K562 (cell line): ENCODE results near the gene DAPK1. TPM values are rescaled to one million over a fixed set of nuclear protein-coding genes. Genes with fewer than 3 reads are reported as not detected.

Source experiments
- EP300 ChIP-seq: IDR thresholded peaks from 2 replicates; pipeline ENCODE4 v1.6.1; 2012; ENCODE audit warnings: low read length, improper control_type of control experiment
- FIP1L1 ChIP-seq: fragments of 200-400 bp; formaldehyde crosslinking; IDR thresholded peaks from 2 replicates; pipeline ENCODE4 v1.6.1; 2018; ENCODE audit warnings: mild to moderate bottlenecking, low read depth, low read length; ENCODE audit not compliant: poor library complexity, severe bottlenecking
- L3MBTL2 ChIP-seq: fragments of 450-650 bp; IDR thresholded peaks from 2 replicates; pipeline ENCODE4 v1.6.1; 2016; ENCODE audit warnings: mild to moderate bottlenecking, moderate library complexity
- PBX2 ChIP-seq, 2 experiments: IDR thresholded peaks in 1 of 2; conservative IDR thresholded peaks in 1 of 2; 2 replicates each; pipeline ENCODE4 v1.6.1; 2016; ENCODE audit warnings: low read depth in 2 of 2, mild to moderate bottlenecking in 1 of 2, missing compliant biosample characterization in 1 of 2, missing genetic modification characterization in 1 of 2, moderate library complexity in 1 of 2
- SMARCA4 ChIP-seq: fragments of 450-650 bp; IDR thresholded peaks from 2 replicates; pipeline ENCODE4 v1.6.1; 2016
- SPI1 ChIP-seq: IDR thresholded peaks from 2 replicates; pipeline ENCODE4 v1.6.1; 2011; ENCODE audit warnings: low read depth, low read length, control low read depth, borderline replicate concordance
- ZBTB9 ChIP-seq: fragments of 450-650 bp; formaldehyde crosslinking; IDR thresholded peaks from 2 replicates; pipeline ENCODE4 v1.4.0; 2020; ENCODE audit warnings: mild to moderate bottlenecking, moderate library complexity
- ZNF217 ChIP-seq: sonication (generic); formaldehyde crosslinking; IDR thresholded peaks from 2 replicates; pipeline ENCODE4 v1.8.0; 2022; ENCODE audit warnings: mild to moderate bottlenecking, missing genetic modification reagents
- polyA plus RNA-seq, 8 experiments: library from polyadenylated mRNA; depleted of rRNA in 4 of 8; stranded (reverse) in 5 of 8; unstranded in 3 of 8; fragments of >200 nt; fragmentation: Nextera tagmentation in 2 of 8; fragmentation: Illumina TruSeq in 1 of 8; extraction: Ambion mirVana in 2 of 8; extraction: Trizol in 1 of 8; gene quantifications; 2 replicates each; pipeline versions ENCODE4 v1.2.1 to v1.2.3, GENCODE V29; 2011 to 2014; ENCODE audit warnings: inconsistent platforms in 1 of 8, missing spikeins in 1 of 8
- total RNA-seq, 7 experiments: library from RNA; depleted of rRNA in 6 of 7; stranded (reverse); fragments of >200 nt in 6 of 7; fragmentation: Illumina TruSeq in 2 of 7; extraction: Trizol in 2 of 7; gene quantifications; 2 replicates each; pipeline versions ENCODE4 v1.2.1 to v1.2.3, GENCODE V29; 2011 to 2021; ENCODE audit warnings: low replicate concordance in 1 of 7
- TF ChIP-seq, protein P1 (sequence below): fragments of 450-650 bp; formaldehyde crosslinking; IDR thresholded peaks from 2 replicates; pipeline ENCODE4 v1.4.0; 2020; ENCODE audit warnings: mild to moderate bottlenecking, mixed read lengths
- TF ChIP-seq, protein P2 (sequence below), 2 experiments: fragments of 450-650 bp; IDR thresholded peaks; 2 replicates each; pipeline ENCODE4 v1.6.1; 2016
- TF ChIP-seq, protein P3 (sequence below): fragments of 450-650 bp; formaldehyde crosslinking; IDR thresholded peaks from 2 replicates; pipeline ENCODE4 v1.4.0; 2022; ENCODE audit warnings: mild to moderate bottlenecking, moderate library complexity

Gene DAPK1
- total and polyA plus RNA-seq, 9 of the 15 experiments (the other 6 are each of a cell fraction or from before 2014, with no cell fraction given), result 1.7 to 26.4 (median 15.8) TPM

DNA sequence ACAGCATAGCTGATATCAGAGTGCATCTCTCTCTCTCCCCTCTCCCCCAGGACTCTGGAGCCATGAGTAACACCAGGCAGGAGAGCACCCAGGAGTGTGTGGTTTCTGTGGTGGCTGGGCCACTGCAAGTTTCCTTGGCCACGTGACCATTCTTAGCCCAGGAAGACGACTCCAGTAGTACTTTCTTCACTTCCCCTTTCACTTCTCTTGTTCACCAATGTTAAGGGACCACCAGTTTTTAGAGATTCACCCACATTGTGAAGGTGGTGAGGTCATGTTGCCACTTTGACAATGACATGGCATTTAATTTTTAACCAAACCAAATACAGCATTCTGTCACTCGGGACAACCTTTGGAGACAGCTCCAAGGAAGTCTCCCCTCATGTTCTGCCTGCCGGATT, 17.9 kb upstream of the DAPK1 start (continued):
- TF ChIP-seq, protein P1, sequence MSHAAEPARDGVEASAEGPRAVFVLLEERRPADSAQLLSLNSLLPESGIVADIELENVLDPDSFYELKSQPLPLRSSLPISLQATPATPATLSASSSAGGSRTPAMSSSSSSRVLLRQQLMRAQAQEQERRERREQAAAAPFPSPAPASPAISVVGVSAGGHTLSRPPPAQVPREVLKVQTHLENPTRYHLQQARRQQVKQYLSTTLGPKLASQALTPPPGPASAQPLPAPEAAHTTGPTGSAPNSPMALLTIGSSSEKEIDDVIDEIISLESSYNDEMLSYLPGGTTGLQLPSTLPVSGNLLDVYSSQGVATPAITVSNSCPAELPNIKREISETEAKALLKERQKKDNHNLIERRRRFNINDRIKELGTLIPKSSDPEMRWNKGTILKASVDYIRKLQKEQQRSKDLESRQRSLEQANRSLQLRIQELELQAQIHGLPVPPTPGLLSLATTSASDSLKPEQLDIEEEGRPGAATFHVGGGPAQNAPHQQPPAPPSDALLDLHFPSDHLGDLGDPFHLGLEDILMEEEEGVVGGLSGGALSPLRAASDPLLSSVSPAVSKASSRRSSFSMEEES (CRISPR knock-in tag), result peak; percentile 90
- no peak for TF ChIP-seq FIP1L1
- TF ChIP-seq, protein P2, sequence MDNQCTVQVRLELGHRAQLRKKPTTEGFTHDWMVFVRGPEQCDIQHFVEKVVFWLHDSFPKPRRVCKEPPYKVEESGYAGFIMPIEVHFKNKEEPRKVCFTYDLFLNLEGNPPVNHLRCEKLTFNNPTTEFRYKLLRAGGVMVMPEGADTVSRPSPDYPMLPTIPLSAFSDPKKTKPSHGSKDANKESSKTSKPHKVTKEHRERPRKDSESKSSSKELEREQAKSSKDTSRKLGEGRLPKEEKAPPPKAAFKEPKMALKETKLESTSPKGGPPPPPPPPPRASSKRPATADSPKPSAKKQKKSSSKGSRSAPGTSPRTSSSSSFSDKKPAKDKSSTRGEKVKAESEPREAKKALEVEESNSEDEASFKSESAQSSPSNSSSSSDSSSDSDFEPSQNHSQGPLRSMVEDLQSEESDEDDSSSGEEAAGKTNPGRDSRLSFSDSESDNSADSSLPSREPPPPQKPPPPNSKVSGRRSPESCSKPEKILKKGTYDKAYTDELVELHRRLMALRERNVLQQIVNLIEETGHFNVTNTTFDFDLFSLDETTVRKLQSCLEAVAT (IDR thresholded peaks at IDR 0.05), result peak in 1 of 2 experiments; percentile 66; a peak in 1 of 4 replicates
- peak; percentile 88 for TF ChIP-seq ZBTB9 (CRISPR knock-in tag)
- TF ChIP-seq, protein P3, sequence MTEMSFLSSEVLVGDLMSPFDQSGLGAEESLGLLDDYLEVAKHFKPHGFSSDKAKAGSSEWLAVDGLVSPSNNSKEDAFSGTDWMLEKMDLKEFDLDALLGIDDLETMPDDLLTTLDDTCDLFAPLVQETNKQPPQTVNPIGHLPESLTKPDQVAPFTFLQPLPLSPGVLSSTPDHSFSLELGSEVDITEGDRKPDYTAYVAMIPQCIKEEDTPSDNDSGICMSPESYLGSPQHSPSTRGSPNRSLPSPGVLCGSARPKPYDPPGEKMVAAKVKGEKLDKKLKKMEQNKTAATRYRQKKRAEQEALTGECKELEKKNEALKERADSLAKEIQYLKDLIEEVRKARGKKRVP, result no peak
- no peak for TF ChIP-seq PBX2 (CRISPR knock-in tag; IDR thresholded peaks at IDR 0.05; ENCODE audit: low read depth)
- no peak for TF ChIP-seq PBX2 (tag; conservative IDR thresholded peaks at IDR 0.05; ENCODE audit: low read depth)
- TF ChIP-seq SPI1, result peak; percentile 90
- TF ChIP-seq EP300, result peak; percentile 22; the same call in 1 of the 2 replicates
- TF ChIP-seq ZNF217, result no peak
- TF ChIP-seq L3MBTL2, result peak; percentile 55; the same call in 1 of the 2 replicates
- peak; percentile 17; the same call in 1 of the 2 replicates for TF ChIP-seq SMARCA4
